ENCODE measurements around the gene SYF2.

Gene SYF2

GRCh38 chr1:25220666-25221065 lies 11.6 kb downstream of the SYF2 start:
- H3K27ac ChIP-seq (ENCODE audit: low read length) = no peak overlapping the region
- DNase-seq = no peak
- no peak for TF ChIP-seq EZH2 (optimal IDR thresholded peaks at IDR 0.05; ENCODE audit: low read depth, low read length)
- no peak for TF ChIP-seq EZH2phosphoT487 (IDR thresholded peaks at IDR 0.05; ENCODE audit: low read length)
- TF ChIP-seq, protein P1, sequence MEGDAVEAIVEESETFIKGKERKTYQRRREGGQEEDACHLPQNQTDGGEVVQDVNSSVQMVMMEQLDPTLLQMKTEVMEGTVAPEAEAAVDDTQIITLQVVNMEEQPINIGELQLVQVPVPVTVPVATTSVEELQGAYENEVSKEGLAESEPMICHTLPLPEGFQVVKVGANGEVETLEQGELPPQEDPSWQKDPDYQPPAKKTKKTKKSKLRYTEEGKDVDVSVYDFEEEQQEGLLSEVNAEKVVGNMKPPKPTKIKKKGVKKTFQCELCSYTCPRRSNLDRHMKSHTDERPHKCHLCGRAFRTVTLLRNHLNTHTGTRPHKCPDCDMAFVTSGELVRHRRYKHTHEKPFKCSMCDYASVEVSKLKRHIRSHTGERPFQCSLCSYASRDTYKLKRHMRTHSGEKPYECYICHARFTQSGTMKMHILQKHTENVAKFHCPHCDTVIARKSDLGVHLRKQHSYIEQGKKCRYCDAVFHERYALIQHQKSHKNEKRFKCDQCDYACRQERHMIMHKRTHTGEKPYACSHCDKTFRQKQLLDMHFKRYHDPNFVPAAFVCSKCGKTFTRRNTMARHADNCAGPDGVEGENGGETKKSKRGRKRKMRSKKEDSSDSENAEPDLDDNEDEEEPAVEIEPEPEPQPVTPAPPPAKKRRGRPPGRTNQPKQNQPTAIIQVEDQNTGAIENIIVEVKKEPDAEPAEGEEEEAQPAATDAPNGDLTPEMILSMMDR (IDR thresholded peaks at IDR 0.05; ENCODE audit: low read length) = no peak
- H3K9me2 ChIP-seq (replicated peaks; ENCODE audit: insufficient read depth, low read length) = no peaks in the 10 kb centered on the region
- H4K20me1 ChIP-seq (ENCODE audit: insufficient read depth, low read length) = no peaks in the 10 kb centered on the region
- no peak overlapping the region for H3K4me2 ChIP-seq (ENCODE audit: low read depth, low read length)
- no peak overlapping the region for H3K9ac ChIP-seq (ENCODE audit: low read length)
- no peak overlapping the region for H2AFZ ChIP-seq (ENCODE audit: low read length)
- H3K79me2 ChIP-seq (ENCODE audit: low read length) = no peaks in the 10 kb centered on the region
- no peaks in the 10 kb centered on the region; the same call in 1 of the 2 replicates for H3F3A ChIP-seq (ENCODE audit: insufficient read depth, low read length)
- H3K27me3 ChIP-seq (replicated peaks; ENCODE audit: insufficient read depth, low read length) = no peaks in the 10 kb centered on the region
- H3K9me3 ChIP-seq (replicated peaks; ENCODE audit: insufficient read depth, low read length) = no peaks in the 10 kb centered on the region
- peaks cover 6% of the 10 kb centered on the region for H3K36me3 ChIP-seq (replicated peaks; ENCODE audit: insufficient read depth, low read length)
- H3K4me3 ChIP-seq (ENCODE audit: low read length) = no peak overlapping the region
- no peaks in the 10 kb centered on the region for H3K4me1 ChIP-seq (ENCODE audit: low read length)

DNA sequence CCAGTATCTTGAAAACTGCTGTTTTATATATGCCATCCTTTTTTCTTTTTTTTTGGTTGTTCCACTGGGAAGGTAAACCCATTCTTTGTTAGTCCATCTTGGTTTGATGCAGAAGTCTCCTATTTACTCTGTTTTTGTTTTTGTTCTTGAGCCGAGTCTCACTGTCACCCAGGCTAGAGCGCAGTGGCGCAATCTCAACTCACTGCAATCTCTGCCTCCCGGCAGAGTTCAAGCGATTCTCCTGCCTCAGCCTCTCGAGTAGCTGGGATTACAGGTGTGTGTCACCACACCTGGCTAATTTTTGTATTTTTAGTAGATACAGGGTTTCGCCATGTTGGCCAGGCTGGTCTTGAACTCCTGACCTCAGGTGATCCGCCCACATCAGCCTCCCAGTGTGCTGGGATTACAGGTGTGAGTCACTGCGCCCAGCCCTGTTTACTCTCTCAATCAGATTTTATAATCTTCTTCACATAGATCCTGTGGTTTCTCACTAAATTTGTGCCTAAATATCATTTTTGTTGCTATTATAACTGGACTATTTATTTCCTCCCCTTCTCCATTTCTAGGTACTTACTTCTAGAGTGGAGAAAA lies 12.5 kb downstream of the SYF2 start:
- Histone ChIP-seq H3F3A (ENCODE audit: insufficient read depth, low read length) (no peaks in the 10 kb centered on the region; the same call in 1 of the 2 replicates), H3K9ac (ENCODE audit: low read length) (no peak overlapping the region), H3K36me3 (replicated peaks; ENCODE audit: insufficient read depth, low read length) (peaks cover 3% of the 10 kb centered on the region), H3K9me3 (replicated peaks; ENCODE audit: insufficient read depth, low read length) (no peaks in the 10 kb centered on the region), H3K4me2 (ENCODE audit: low read depth, low read length) (no peak overlapping the region), H3K9me2 (replicated peaks; ENCODE audit: insufficient read depth, low read length) (no peaks in the 10 kb centered on the region), H2AFZ (ENCODE audit: low read length) (no peak overlapping the region), H3K79me2 (ENCODE audit: low read length) (no peaks in the 10 kb centered on the region), H3K4me1 (ENCODE audit: low read length) (no peaks in the 10 kb centered on the region), H3K27me3 (replicated peaks; ENCODE audit: insufficient read depth, low read length) (no peaks in the 10 kb centered on the region), H3K4me3 (ENCODE audit: low read length) (no peak overlapping the region), H4K20me1 (ENCODE audit: insufficient read depth, low read length) (no peaks in the 10 kb centered on the region), H3K27ac (ENCODE audit: low read length) (no peak overlapping the region)
- DNase-seq = no peak
- TF ChIP-seq, protein P1 (IDR thresholded peaks at IDR 0.05; ENCODE audit: low read length) = no peak
- no peak for TF ChIP-seq EZH2 (optimal IDR thresholded peaks at IDR 0.05; ENCODE audit: low read depth, low read length)
- no peak for TF ChIP-seq EZH2phosphoT487 (IDR thresholded peaks at IDR 0.05; ENCODE audit: low read length)

DNA sequence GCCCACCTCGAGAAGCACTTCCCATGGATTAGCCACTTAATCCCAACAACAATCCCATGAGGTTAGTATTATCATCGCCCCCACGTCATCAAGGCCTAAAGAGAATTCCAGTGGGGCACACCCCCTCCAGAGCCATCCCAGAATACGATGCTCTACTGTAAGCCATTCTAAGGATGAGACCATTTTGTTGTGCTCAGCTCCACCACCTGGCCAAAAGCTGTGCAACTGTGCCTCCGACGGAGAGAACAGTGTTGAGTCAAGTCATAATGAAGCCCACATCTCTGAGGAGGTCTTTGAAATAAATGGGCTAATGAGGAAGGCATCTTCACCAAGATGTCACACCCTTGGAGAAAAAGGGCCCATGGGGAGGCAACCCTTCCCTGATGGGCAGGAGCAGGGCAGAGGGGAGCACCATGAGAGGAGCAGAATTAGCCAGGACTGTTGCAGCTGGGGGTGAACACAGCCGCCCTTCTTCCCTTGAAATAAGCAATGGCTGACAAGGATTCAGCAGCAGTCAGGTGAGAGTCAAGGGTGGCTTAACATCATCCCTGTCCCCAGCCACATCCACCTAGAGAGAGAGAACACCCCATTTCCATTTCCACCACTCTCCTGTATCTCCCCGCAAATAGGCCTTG lies 14.6 kb downstream of the SYF2 start:
- H3K27me3 ChIP-seq (replicated peaks; ENCODE audit: insufficient read depth, low read length) = no peaks in the 10 kb centered on the region
- no peaks in the 10 kb centered on the region; the same call in 1 of the 2 replicates for H3F3A ChIP-seq (ENCODE audit: insufficient read depth, low read length)
- DNase-seq = no peak
- TF ChIP-seq EZH2 (optimal IDR thresholded peaks at IDR 0.05; ENCODE audit: low read depth, low read length) (no peak), EZH2phosphoT487 (IDR thresholded peaks at IDR 0.05; ENCODE audit: low read length) (no peak)
- TF ChIP-seq, protein P1 (IDR thresholded peaks at IDR 0.05; ENCODE audit: low read length) = no peak
- H3K79me2 ChIP-seq (ENCODE audit: low read length) = no peaks in the 10 kb centered on the region
- no peak overlapping the region for H3K9ac ChIP-seq (ENCODE audit: low read length)
- H3K4me1 ChIP-seq (ENCODE audit: low read length) = no peaks in the 10 kb centered on the region
- H3K27ac ChIP-seq (ENCODE audit: low read length) = no peak overlapping the region
- no peak overlapping the region for H3K4me3 ChIP-seq (ENCODE audit: low read length)
- H3K9me2 ChIP-seq (replicated peaks; ENCODE audit: insufficient read depth, low read length) = no peaks in the 10 kb centered on the region
- H4K20me1 ChIP-seq (ENCODE audit: insufficient read depth, low read length) = no peaks in the 10 kb centered on the region
- H2AFZ ChIP-seq (ENCODE audit: low read length) = no peak overlapping the region
- H3K36me3 ChIP-seq (replicated peaks; ENCODE audit: insufficient read depth, low read length) = no peaks in the 10 kb centered on the region; the same call in none of the 2 replicates
- H3K4me2 ChIP-seq (ENCODE audit: low read depth, low read length) = no peak overlapping the region
- H3K9me3 ChIP-seq (replicated peaks; ENCODE audit: insufficient read depth, low read length) = no peaks in the 10 kb centered on the region
